AG08395 (cell line): ENCODE results near the gene MED16.

Source experiments
- DNase-seq: peaks from one replicate; pipeline ENCODE4 v3.0.0; 2012; ENCODE audit warnings: mixed read lengths, low spot score

The MED16 gene

GRCh38 chr19:871446-872265 lies 21.3 kb downstream of the MED16 start:
- DNase-seq = peak; percentile 62

GRCh38 chr19:870963-871401 lies 22.0 kb downstream of the MED16 start:
- DNase-seq = no peak

GRCh38 chr19:870314-870713 lies 22.7 kb downstream of the MED16 start:
- no peak for DNase-seq

DNA sequence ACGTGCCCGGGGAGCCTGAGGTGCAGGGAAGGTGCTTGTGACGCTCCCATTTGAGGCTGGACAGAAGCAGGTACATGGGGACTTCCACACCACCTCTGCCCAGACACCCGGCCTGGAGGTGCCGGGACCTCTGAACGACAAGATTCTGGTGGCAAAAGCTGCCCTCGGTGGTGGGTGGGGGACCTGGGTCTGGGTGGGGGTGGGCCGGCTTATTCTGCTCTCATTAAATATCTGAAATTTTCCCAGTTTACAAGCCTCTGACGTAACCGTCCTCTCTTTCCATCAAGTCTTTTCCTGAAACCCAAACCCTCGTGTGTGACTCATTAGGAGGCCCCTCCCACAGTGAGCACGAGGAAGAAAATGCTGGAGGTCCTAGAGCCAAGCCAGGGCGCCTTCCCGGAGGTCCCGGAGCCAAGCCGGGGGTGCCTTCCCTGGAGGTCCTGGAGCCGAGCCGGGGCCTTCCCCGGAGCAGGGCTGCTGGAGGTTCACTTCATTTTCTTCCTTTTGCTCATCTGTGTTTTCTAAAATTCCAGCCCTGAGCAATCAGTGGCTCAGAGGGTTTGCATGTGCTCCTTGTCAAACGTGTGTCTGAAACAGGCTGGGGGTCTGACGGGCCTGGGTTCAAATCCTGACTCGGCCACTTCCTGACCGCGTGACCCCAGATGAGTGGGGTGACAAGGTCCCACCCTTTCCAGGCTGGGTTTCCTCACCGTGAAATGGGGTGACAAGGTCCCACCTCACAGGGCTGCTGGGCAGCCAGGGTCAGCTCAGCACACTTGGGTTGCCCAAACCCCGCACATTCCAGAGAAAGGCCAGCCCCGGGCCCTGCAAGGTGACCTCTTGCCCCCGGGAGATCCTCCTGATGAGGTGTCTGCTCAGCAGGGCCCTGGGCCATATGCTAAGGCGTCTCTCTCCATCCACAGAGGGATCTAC lies 23.5 kb downstream of the MED16 start:
- peak; percentile 89 for DNase-seq

DNA sequence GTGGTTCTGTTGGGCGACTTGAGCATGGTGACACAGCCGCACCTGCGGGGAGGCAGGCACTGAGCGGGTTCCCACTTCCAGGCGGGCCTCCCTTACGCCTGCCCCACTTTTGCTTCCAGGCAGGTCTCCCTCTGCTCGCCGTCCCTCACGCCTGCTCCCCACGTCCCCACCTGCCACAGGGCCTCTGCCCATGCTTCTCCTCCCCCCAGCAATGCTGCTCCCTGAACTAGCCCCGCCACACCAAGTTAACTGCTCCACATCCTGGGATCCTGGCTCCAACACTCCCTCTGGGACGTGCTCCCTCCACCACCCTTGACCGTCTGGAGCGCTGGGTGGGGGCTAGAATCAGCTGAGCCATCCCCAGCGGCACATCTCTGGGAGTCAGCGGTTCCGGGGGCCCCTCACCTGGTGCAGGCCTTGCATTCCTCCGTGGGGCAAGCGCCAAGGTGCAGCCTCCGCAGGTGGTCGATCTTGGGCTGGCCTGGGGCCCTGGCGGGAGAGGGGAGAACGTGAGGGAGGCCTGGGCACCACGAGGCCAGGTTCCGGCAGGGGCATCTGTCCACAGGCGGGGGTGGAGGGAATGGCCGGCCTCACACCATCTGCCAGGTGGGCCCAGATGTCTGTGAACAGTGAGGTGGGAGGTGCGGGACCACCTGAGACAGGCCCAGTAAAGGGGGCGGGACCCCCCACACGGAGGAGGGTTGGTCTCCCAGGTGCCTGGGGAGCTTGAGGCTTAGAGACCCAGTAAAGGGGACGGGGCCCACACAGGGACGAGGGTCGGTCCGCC lies 24.3 kb downstream of the MED16 start:
- DNase-seq = no peak

GRCh38 chr19:867855-868457 lies 25.0 kb downstream of the MED16 start:
- DNase-seq = no peak

DNA sequence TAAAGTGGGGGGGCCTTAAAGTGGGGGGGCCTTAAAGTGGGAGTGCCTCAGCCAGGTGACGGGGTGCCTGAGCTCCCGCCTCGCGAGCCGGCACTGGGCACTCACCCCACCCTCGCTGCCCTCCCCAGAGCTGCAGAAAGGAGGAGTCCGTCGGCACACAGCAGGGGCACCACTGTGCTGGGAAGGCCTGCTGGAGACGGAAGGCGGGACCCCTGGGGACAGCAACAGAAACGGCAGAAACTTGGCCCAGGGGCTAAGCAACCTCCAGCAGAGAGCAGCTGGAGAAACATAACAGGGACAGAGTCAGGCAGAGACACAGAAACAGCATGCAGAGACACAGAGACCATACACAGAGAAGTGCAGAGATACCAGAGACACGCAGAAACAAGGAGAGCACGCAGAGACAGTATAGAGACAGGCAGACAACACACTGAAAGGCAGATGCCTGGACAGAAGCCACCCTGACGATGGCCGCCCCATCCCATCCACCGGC lies 25.6 kb downstream of the MED16 start:
- DNase-seq = no peak

DNA sequence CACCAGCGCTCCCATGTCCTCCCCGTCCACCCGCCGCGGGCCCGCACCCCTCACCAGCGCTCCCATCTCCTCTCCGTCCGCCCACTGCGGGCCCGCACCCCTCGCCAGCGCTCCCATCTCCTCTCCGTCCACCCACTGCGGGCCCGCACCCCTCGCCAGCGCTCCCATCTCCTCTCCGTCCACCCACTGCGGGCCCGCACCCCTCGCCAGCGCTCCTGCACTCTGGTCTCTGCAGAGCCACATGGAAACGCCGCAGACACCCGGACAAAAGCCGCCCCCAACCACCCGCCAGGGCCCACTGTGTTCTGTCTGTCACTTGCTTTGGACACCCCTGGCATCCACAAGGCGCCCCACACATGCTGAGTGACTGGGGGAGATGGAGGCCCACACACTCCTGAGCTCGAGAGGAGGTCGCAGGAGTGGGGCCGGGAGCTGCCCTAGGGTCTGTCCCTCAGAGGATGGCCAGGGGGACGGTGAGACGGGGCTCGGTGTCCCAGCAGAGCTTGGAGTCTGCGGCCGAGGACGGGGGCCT lies 26.2 kb downstream of the MED16 start:
- DNase-seq = no peak

DNA sequence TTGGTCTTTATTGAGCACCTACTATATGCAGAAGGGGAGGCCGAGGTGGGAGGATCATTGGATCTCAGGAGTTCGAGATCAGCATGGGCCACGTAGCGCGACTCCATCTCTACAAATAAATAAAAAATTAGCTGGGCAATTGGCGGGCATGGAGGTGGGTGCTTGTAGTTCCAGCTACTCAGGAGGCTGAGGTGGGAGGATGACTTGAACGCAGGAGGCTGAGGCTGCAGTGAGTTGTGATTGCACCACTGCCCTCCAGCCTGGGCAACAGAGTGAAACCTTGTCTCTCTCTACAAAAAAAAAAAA lies 29.7 kb downstream of the MED16 start:
- DNase-seq = no peak

- DNase-seq = peak; percentile 45
Measured at GRCh38 chr19:862581-863314, 30.2 kb downstream of the MED16 start.

DNA sequence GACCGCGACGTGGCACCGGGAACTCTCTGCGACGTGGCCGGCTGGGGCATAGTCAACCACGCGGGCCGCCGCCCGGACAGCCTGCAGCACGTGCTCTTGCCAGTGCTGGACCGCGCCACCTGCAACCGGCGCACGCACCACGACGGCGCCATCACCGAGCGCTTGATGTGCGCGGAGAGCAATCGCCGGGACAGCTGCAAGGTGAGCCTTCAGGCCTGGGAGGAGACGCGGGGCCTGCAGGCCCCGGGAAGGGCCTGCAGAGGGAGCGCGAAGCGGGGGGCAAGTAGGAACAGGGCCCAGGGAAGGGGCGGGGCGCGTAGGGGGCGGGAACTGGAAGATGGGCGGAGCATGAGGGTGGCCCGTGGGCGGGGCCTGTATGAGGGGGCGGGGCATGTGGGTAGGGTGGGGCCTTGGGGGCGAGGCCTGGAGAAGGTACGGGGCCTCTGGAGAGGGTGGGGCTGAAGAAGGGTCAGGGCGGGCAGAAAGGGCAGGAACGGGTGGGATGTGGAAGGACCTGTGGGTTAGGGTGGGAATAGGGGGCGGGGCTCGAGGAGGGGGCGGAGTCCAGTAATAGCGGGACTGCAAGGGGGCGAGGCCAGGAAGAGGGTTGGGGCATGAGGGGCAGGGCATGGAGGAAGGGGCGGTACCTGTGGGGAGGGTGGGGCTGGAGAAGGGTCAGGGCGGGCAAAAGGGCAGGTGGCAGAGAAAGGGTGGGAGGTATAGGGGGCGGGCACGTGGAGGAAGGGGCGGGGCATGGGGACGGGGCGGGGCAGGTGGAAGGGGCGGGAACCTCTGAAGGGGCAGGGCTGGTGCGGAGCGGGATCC lies 31.0 kb downstream of the MED16 start:
- peak; percentile 42 for DNase-seq

DNA sequence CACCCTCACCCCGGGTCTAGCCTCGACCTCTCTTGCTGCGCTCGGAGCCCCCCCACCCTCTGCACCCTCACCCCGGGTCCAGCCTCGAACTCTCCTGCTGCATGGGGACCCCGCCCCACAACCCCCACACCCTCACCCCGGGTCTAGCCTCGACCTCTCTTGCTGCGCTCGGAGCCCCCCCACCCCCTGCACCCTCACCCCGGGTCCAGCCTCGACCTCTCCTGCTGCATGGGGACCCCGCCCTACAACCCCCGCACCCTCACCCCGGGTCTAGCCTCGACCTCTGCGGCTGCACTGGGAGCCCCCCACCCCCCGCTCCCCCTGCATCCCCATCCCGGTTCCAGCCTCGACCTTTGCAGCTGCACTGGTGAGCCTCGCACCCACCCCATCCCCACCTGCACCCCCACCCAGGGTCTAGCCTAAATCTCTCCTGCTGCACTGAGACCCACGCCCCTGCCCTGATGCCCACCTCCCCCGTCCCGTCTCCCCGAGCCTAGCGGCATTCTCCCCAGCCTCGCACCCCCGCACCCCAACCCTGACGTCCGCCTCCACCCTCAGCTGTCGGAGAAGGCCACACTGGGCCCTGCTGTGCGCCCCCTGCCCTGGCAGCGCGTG lies 31.7 kb downstream of the MED16 start:
- DNase-seq = no peak

DNA sequence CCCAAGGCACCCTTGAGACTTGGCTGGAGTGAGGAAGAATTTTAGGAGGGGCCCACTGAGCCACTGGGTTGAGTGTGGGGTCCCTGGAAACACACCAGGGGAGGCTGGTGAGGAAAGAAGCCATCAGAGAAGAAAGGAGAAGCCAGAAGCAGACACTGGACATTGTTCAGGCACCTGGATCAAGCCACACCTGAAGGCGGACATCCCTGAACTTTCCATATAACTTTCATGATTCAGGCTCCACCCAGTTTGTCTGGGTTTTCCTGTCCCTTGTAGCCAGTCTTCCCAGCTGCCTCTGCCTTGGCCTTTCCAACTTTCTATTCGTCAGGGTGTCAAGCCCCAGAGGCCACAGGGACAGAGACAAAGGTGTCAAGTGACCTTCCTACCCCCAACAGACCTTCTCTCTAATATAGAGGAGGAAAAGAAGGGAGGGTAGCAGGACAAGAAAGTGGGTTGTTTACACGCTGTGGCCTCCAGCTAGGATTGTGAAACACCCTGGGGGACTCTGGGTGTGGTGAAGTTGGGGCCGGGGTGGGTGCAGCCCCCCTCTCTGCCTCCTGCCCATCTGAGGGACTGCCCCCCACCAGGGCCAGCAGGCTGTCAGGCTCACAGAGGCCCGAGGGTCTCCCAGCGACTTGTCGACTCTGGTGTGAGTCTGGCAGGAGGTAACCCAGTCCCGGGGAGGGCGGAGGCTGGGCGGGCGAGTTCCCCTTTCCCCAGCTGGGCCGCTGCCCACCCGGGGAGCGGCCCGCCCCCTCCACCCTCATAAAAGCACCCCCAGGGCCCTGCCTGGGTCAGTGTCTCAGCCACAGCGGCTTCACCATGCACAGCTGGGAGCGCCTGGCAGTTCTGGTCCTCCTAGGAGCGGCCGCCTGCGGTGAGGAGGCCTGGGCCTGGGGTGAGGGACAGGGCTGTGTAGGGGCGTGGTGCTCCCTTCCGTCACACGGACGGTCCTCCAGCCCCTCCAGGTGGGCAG lies 33.8 kb downstream of the MED16 start, which contains the start of gene CFD:
TSS of gene CFD (plus strand) at position 797 of the 976 bp plus-strand sequence. CDS start at position 823, 26 bp downstream.
- DNase-seq = peak; percentile 30

GRCh38 chr19:858284-858683 lies 34.7 kb downstream of the MED16 start:
- no peak for DNase-seq

GRCh38 chr19:855566-856120 lies 37.3 kb downstream of the MED16 start:
- no peak for DNase-seq

- DNase-seq = no peak
Measured at GRCh38 chr19:855142-855541, 37.8 kb downstream of the MED16 start.

DNA sequence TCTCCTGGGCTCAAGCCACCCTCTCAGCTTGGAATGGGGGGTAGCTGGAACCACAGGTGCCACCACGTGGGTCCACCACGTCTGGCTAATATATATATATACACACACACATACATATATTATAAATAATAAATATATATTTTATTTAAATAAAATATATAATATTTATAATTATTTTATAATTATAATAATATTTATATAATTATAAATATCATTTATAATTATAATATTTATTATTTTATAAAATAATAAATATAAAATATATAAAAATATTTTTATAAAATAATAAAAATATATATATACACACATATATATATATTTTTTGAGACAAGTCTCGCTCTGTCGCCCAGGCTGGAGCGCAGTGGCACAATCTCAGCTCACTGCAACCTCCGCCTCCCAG lies 38.4 kb downstream of the MED16 start:
- DNase-seq = no peak
